ENCODE data around the gene GLB1L.
"Not testable (repeated sequence)": the region's sequence is repeated elsewhere in the genome, so short reads cannot be mapped to it uniquely, and the experiment has no call there.

The GLB1L gene

GRCh38 chr2:219290381-219291171 is 45.3 kb upstream of the GLB1L start:
- no peak for DNase-seq (ENCODE audit: low read depth)
- no peak for TF ChIP-seq CTCF (IDR thresholded peaks at IDR 0.05; ENCODE audit: low read length, missing control alignments)
- no peak overlapping the region for H3K4me3 ChIP-seq (replicated peaks; ENCODE audit: low read depth, low read length)

GRCh38 chr2:219289537-219290361 is 44.5 kb upstream of the GLB1L start:
- no peak overlapping the region for H3K4me3 ChIP-seq (replicated peaks; ENCODE audit: low read depth, low read length)
- peak; percentile 98 for DNase-seq (ENCODE audit: low read depth)
- TF ChIP-seq CTCF (IDR thresholded peaks at IDR 0.05; ENCODE audit: low read length, missing control alignments): no peak

GRCh38 chr2:219289195-219289536 is 43.9 kb upstream of the GLB1L start:
- H3K4me3 ChIP-seq (replicated peaks; ENCODE audit: low read depth, low read length): no peak overlapping the region
- DNase-seq (ENCODE audit: low read depth): no peak
- no peak for TF ChIP-seq CTCF (IDR thresholded peaks at IDR 0.05; ENCODE audit: low read length, missing control alignments)

GRCh38 chr2:219287580-219288265 is 42.5 kb upstream of the GLB1L start:
- no peak for DNase-seq (ENCODE audit: low read depth)
- TF ChIP-seq CTCF (IDR thresholded peaks at IDR 0.05; ENCODE audit: low read length, missing control alignments): no peak
- no peak overlapping the region for H3K4me3 ChIP-seq (replicated peaks; ENCODE audit: low read depth, low read length)

- H3K4me3 ChIP-seq (replicated peaks; ENCODE audit: low read depth, low read length); DNase-seq (ENCODE audit: low read depth): not testable (repeated sequence)
Observed at GRCh38 chr2:219287116-219287440, 41.8 kb upstream of the GLB1L start.

GRCh38 chr2:219286436-219287115 is 41.3 kb upstream of the GLB1L start:
- DNase-seq (ENCODE audit: low read depth): no peak
- H3K4me3 ChIP-seq (replicated peaks; ENCODE audit: low read depth, low read length): no peak overlapping the region
- no peak for TF ChIP-seq CTCF (IDR thresholded peaks at IDR 0.05; ENCODE audit: low read length, missing control alignments)
